KOPT-K1 (cell line): ENCODE measurements around the gene CCDC92B.

Source experiments
- H3K27ac ChIP-seq: fragments of 200-600 bp; sonication (generic); 2 replicates; pipeline ENCODE4 v1.5.1; 2016; ENCODE audit warnings: antibody characterized with exemption, mild to moderate bottlenecking, low read depth, low read length; ENCODE audit not compliant: poor library complexity, severe bottlenecking
- H3K36me3 ChIP-seq: fragments of 200-600 bp; sonication (generic); 2 replicates; pipeline ENCODE4 v1.5.1; 2017; ENCODE audit warnings: antibody characterized with exemption, mild to moderate bottlenecking, low read length, moderate library complexity; ENCODE audit not compliant: insufficient read depth
- H3K9me3 ChIP-seq: fragments of 200-600 bp; sonication (generic); 2 replicates; pipeline ENCODE4 v1.5.1; 2017; ENCODE audit warnings: antibody characterized with exemption, low read length, mild to moderate bottlenecking; ENCODE audit not compliant: insufficient read depth, poor library complexity, severe bottlenecking

Gene CCDC92B

DNA sequence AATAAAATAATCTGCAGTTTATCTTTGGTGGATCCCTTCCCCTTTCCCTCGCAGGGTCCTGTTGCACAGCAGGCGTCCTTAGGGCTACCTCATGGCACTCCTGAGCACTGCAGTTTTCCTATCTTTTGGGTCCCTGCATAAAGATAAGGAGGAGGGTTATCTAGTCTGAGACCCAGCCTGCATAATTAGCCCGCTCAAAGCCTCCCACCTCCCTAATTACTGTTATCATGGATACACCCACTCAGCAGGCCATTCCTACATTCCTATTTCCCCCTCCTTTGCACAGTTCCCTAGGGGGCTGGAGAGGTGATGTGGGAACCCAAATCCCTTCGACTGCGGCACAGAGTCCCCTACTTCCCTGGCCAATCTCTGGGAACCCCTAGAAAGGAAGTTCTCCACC is 32.8 kb downstream of the CCDC92B start:
- Histone ChIP-seq H3K36me3 (no peaks in the 10 kb centered on the region), H3K9me3 (no peaks in the 10 kb centered on the region), H3K27ac (no peak overlapping the region)

DNA sequence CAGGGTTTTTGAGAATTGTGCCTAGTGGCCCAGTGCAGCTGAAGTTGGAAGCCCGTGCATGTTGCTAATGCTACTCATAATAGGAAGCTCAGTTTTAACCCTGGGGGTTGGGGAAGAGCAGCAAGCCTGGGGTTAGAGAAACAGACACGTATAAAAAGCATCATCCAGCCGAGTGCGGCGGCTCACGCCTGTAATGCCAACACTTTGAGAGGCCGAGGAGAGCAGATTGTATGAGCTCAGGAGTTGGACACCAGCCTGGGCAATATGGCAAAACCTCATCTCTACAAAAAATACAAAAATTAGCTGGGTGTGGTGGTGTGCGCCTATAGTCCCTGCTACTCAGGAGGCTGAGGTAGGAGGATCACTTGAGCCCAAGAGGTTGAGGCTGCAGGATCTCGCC is 35.6 kb downstream of the CCDC92B start:
- Histone ChIP-seq H3K36me3 (no peaks in the 10 kb centered on the region), H3K9me3 (no peaks in the 10 kb centered on the region), H3K27ac (no peak overlapping the region)

- no peaks in the 10 kb centered on the region for H3K36me3 ChIP-seq
These were observed 37.0 kb downstream of the CCDC92B start for GRCh38 chr17:2712300-2713043.

GRCh38 chr17:2711608-2712299 is 37.7 kb downstream of the CCDC92B start, which contains the start of gene CLUH:
TSS of gene CLUH (minus strand) at chr17:2711764. CDS start at chr17:2711661, 103 bp downstream.
- no peaks in the 10 kb centered on the region for H3K36me3 ChIP-seq
- H3K9me3 ChIP-seq: no peaks in the 10 kb centered on the region
- H3K27ac ChIP-seq: peak within 1 kb of the TSS; percentile 85

More at GRCh38 chr17:2712300-2713043, 37.0 kb downstream of the CCDC92B start:
- Histone ChIP-seq H3K27ac (peak overlapping the region; percentile 85), H3K9me3 (no peaks in the 10 kb centered on the region)

- Histone ChIP-seq H3K36me3 (peaks cover 3% of the 10 kb centered on the region; the same call in 1 of the 2 replicates), H3K9me3 (no peaks in the 10 kb centered on the region), H3K27ac (peak overlapping the region; percentile 85)
These were observed 38.4 kb downstream of the CCDC92B start for GRCh38 chr17:2710803-2711607.

GRCh38 chr17:2710071-2710802 is 39.2 kb downstream of the CCDC92B start:
- peaks cover 11% of the 10 kb centered on the region; the same call in 1 of the 2 replicates for H3K36me3 ChIP-seq
- peak overlapping the region; percentile 85 for H3K27ac ChIP-seq
- no peaks in the 10 kb centered on the region for H3K9me3 ChIP-seq

DNA sequence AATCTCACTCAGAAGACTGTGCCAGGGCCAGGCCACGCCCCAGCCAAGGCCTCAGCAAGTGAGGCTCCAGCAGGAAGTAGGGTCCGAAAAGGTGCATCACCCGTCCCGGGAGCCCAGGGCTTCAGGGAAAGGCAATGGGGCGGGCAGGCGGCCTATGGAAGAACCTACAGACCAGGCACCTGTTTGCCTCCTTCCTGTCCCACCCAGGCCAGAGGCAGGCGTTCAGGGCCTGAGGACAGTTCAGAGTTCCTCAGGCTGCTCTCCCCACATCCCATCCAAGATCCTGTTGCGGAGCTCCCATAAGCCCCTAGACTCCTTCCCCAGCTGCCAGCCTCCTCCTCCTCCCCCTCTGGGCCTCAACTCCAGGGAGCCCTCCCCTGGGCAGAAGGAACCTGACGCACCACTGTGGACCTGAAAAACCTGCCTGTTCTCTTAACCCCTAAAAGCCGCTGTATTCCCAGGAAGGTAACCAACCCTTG is 40.2 kb downstream of the CCDC92B start:
- peak overlapping the region; percentile 3 for H3K27ac ChIP-seq

GRCh38 chr17:2708585-2709182 is 40.8 kb downstream of the CCDC92B start:
- Histone ChIP-seq H3K27ac (no peak overlapping the region), H3K36me3 (peaks cover 27% of the 10 kb centered on the region; the same call in 1 of the 2 replicates), H3K9me3 (no peaks in the 10 kb centered on the region)

More for the DNA sequence above, 40.2 kb downstream of the CCDC92B start:
- Histone ChIP-seq H3K36me3 (peaks cover 21% of the 10 kb centered on the region; the same call in 1 of the 2 replicates), H3K9me3 (no peaks in the 10 kb centered on the region)

DNA sequence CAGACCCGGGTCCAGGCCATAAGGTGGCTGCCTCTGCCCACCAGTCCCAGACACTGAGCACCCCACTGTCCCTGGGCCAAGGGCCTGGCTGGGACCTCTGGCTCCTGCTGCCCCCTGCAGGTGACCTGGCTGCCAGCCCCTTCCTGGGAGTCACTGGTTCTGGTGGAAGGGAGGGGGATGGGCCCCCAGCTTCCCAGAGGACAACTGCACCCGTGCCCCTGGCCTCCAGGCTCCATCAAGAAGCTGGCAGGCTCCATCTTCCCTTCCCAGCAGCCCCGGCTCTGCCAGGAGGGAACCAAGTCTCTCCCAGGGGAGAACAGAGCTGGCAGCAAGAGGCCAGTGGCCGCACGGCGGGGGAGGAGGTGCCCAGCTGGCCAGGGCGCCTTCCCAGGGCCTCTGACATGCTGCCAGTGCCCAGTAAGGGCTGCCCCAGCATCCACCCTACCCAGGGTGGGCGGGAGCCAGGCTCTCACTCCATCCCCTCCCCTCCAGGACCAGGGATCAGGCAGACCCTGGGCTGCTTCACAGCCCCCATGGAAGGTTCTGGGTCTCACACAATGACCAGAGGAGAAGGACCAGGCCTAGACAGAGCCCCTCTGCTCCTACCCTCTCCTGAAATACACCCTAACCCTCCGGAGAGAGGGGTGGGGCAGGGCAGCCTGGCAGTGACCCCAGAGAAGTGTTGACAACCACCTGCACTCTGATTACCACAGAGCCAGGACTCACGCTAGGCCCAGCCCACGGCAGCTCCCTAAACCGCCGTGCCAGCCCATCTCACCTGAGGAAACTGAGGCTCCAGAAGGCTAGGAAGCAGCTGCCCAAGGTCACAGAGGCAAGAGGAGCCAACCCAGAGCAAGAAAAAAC is 41.5 kb downstream of the CCDC92B start:
- no peaks in the 10 kb centered on the region for H3K9me3 ChIP-seq
- H3K27ac ChIP-seq: no peak overlapping the region
- H3K36me3 ChIP-seq: peaks cover 34% of the 10 kb centered on the region

DNA sequence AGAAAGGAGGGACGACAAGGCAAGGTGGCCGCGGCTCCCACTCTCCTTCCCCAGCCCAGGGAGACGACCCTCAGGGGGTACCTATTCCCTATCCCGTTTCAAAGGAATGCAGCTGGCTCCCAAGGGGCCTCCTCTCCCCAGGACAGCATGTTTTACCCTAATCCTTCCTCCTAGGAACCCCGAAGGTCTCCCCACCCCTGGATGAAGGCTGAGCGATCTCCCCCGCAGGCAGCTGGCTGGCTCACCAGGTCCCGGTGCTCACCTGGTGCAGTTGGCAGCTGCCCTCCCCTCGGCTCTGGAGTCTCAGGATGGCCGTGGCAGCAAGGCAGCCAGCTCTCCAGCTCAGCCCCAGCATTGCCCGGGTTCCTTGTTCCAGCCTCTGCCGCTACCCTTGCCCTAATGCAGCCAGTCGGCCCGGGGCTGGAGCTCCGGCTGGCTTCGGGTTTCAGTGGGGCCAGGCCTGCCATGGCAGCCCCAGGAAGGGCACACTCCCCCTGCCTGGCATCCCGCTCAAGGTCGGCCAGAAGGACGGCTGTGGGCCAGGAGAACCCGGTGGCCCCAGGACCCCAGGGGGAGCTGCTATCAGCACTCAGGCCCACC is 42.4 kb downstream of the CCDC92B start:
- peaks cover 43% of the 10 kb centered on the region for H3K36me3 ChIP-seq
- no peak overlapping the region for H3K27ac ChIP-seq
- no peaks in the 10 kb centered on the region for H3K9me3 ChIP-seq

DNA sequence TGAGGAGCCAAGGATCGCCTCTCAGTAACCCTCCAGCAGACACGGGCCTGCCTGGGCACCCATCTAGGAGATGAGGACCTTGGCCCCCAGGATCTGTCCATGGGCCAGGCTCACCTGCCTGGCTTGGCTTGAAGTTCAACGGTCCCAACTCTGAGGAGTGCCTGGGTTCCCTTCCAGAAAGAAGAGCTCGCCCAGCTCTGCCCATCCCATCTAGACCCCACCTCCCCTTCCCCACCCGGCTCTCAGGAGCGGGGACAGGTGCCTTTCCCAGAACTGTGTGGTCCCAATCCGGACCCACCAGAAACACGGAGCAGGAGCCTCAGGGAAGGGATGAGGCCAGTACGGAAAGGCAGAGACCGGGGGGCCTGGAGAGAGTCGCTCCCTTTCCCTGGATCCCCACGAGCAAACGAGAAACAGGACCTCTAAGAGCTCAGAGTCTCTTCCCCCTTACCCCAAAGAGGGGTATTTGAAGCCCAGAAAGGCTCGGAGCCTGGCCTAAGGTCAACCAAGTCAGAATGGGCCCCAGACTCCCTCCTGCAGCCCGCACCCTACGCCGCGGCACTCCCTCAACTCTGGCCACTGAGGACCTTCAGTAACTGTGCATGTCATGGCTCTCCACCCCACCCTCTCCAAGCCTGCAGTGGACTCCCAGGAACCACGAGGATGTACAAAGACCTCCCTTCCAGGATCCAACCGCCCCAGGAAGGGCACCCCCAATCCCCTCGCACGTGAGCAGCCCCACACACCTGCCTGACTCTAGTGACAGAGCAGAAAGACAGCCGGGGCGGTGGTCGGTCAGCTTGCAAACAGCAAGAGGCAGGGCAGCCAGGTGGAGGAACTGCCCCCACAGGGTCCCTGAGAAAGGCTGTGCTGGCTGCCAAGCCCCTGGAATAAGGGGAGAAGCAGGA is 43.3 kb downstream of the CCDC92B start:
- peaks cover 52% of the 10 kb centered on the region for H3K36me3 ChIP-seq
- no peaks in the 10 kb centered on the region for H3K9me3 ChIP-seq
- no peak overlapping the region for H3K27ac ChIP-seq

DNA sequence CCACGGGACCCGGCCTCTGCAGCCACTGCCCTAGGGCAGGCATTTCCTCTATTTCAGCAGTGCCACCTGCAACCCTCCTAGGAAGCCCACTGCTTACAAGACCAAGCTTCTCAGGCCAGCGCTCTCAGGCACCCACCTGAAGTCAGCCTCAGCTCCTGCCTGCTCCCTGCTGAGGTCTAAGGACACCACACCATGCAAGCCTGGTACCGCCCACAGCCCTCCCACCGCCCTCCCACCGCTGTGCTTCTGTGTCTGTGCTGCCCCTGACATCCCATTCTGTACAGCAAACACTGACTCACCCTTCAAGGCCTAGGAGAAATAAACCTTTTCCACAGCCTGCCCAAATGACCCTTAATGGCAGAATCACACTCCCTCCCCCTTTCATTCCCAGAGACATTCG is 44.2 kb downstream of the CCDC92B start:
- Histone ChIP-seq H3K27ac (no peak overlapping the region), H3K36me3 (peaks cover 61% of the 10 kb centered on the region), H3K9me3 (no peaks in the 10 kb centered on the region)
